Putamen (tissue), 1 donor: Measurements from ENCODE around the gene OLFML2A.

Experiments used
- DNase-seq: peaks from one replicate; pipeline ENCODE4 v3.0.0-alpha.2; 2016; ENCODE audit warnings: low spot score

OLFML2A gene

GRCh38 chr9:124797343-124798103 lies 20.6 kb downstream of the OLFML2A start:
- no peak for DNase-seq

GRCh38 chr9:124799274-124800006 lies 22.5 kb downstream of the OLFML2A start:
- DNase-seq, result no peak

GRCh38 chr9:124800306-124801259 lies 23.6 kb downstream of the OLFML2A start:
- DNase-seq, result peak; percentile 18

- DNase-seq, result no peak
Observed at GRCh38 chr9:124801356-124801755, 24.4 kb downstream of the OLFML2A start.

- DNase-seq, result no peak
Observed at GRCh38 chr9:124802426-124802825, 25.5 kb downstream of the OLFML2A start.

- DNase-seq, result no peak
Observed at GRCh38 chr9:124803911-124804310, 27.0 kb downstream of the OLFML2A start.

GRCh38 chr9:124805186-124805585 lies 28.3 kb downstream of the OLFML2A start:
- DNase-seq, result no peak

- no peak for DNase-seq
Observed at GRCh38 chr9:124808246-124808956, 31.5 kb downstream of the OLFML2A start.

- no peak for DNase-seq
Observed at GRCh38 chr9:124809211-124809610, 32.3 kb downstream of the OLFML2A start.

GRCh38 chr9:124809741-124810500 lies 33.0 kb downstream of the OLFML2A start:
- DNase-seq, result no peak

GRCh38 chr9:124810663-124811355 lies 33.9 kb downstream of the OLFML2A start:
- no peak for DNase-seq

GRCh38 chr9:124812441-124812876 lies 35.5 kb downstream of the OLFML2A start:
- DNase-seq, result no peak

- DNase-seq, result no peak
Observed at GRCh38 chr9:124813041-124813440, 36.1 kb downstream of the OLFML2A start.

GRCh38 chr9:124813501-124814163 lies 36.7 kb downstream of the OLFML2A start:
- no peak for DNase-seq

GRCh38 chr9:124814164-124814535 lies 37.2 kb downstream of the OLFML2A start:
- no peak for DNase-seq

GRCh38 chr9:124815601-124816000 lies 38.7 kb downstream of the OLFML2A start:
- DNase-seq, result no peak

GRCh38 chr9:124818431-124819281 lies 41.7 kb downstream of the OLFML2A start:
- no peak for DNase-seq

- DNase-seq, result no peak
Observed at GRCh38 chr9:124820698-124821623, 44.0 kb downstream of the OLFML2A start.
